GM19035 (cell line): ENCODE results near the gene NT5C.
"Not testable (repeated sequence)": the region's sequence is repeated elsewhere in the genome, so short reads cannot be mapped to it uniquely, and the experiment has no call there.

ENCODE experiments used
- ATAC-seq: cut with Tn5 transposase; IDR thresholded peaks from one replicate; pipeline ENCODE4 v1.9.1; 2021; ENCODE audit not compliant: unreplicated experiment

The NT5C gene

DNA sequence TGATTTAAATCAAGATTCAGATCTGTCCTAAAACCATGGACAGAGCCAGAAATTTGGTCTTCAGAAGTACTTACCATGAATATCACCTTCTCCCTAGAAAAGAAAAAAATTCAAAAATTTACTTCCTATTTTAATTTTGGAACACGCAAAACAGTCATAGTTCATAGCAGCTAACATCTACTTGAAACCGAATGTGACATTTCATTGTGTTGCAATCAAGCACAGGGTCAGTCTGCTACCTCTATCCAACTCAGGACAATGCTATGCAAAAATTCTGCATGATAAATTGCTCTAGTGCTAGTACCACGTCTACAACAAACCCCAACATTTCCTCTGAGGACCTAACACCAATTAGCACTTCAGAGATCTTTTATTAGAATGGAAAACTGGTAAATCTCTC lies 15.1 kb upstream of the NT5C start:
- no peak for ATAC-seq

DNA sequence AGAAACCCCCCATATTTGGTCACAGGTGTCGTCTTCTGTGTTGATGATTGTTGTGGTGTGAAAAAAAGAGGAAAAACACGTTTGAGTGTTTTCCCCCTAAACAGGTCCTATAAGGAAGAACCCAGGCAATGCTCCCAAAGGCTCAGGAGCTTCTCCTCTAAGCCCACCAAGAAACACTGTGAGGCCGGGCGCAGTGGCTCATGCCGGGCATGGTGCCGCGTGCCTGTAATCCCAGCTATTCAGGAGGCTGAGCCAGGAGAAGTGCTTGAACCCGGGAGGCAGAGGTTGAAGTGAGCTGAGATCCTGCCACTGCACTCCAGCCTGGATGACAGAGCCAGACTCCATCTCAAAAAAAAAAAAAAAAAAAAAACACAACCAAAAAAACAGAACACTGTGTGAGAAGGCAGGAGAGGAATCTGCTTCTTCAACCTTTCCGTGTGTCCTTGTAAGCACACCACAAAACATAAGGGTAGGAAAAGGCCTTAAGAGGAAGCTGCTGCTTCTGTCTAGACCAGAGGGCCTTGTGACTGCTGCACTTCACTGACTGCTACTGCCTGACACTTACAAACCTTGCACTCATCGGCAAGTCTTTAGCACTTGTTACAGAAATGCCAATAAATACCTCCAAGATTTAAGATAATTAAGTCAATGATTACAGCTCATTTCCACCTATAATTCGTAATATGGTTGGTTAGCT lies 13.4 kb upstream of the NT5C start:
- no peak for ATAC-seq

DNA sequence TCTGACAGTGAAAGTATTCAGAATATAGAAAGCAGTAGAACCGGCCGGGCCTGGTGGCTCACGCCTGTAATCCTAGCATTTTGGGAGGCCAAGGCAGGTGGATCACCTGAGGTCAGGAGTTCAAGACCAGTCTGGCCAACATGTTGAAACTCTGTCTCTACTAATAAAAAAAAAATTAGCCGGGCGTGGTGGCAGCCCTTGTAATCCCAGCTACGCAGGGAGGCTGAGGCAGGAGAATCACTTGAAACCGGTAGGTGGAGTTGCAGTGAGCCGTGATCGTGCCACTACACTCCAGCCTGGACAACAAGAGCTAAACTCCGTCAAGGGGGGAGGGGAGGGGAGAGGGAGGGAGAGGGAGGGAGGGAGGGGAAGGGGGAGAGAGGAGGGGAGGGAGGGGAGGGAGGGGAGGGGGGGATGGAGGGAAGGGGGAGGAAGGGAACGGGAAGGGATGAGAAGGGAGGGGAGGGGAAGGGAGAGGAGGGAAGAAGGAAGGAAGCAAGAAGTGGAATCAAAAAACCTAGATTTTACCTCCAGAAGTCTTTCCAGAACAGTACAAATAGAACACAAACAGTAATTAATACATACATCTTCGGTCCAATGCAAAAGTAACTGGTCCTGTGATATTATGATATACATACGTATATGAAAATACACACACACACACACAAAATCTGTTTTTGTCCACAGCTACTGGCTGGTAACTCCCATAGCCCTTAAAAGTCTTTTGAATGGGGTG lies 10.9 kb upstream of the NT5C start:
- no peak for ATAC-seq

DNA sequence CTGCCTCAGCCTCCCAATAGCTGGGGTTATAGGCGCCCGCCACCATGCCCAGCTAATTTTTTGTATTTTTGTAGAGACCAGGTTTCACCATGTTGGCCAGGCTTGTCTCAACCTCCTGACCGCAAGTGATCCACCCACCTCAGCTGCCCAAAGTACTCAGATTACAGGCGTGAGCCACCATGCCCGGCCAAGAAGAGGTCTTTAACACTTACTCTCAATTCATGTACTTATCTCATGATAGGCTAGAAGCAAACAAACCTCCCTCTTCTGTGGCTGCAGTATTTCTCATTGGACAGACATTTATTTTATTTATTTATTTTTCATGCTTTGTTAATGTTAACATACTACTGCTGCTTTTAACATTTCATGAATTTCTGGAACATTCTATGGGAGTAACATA lies 7.0 kb upstream of the NT5C start:
- ATAC-seq: no peak

DNA sequence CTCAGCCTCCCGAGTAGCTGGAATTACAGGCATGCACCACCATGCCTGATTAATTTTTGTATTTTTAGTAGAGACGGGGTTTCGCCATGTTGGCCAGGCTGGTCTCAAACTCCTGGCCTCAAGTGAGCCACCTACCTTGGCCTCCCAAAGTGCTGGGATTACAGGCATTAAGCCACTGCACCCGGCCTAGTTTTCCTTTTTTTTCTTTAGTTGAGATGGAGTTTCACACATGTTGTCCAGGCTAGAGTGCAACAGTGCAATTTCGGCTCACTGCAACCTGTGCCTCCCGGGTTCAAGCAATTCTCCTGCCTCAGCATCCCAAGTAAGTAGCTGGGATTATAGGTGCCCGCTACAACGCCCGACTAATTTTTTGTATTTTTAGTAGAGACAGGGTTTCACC lies 6.2 kb upstream of the NT5C start:
- not testable (repeated sequence) for ATAC-seq

DNA sequence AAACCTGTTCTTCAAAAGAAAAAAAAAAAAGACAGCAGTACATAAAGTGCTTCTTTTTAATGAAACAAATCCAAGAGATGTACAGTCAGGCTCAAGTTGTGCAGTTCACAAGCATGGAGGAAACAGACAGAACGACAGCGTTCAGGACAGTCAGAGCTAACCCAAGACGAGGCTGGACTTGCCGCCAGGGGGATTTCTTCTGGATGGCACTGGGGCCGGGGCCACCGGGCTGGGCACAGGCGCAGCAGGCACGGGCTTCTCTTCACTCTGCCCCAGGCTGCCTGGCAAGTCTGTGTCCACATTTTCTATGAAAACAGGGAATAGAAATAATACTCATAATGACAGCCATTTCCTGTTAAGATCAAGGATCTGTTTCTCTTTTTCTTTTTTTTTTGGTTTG lies 4.4 kb upstream of the NT5C start:
- ATAC-seq: no peak

DNA sequence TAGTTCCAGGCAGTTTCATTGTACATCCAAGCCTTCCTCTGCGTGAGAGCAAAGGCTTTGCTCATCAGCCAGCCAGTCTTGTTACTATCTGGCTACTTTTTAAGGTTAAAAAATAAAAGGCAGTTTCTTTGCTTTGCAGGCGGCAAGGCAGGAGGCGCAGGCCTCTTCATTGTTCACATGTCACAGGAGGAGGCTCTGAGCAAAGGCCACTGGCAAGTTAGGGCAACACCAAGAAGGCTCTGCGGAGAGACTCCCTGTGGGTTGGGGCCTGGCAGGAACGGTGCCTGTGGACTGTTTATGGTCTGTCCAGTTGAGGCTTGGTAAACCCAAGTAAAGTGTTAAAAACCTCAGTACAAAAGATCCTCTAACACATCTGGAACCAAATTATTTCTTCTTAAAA lies 3.9 kb upstream of the NT5C start:
- ATAC-seq: no peak

DNA sequence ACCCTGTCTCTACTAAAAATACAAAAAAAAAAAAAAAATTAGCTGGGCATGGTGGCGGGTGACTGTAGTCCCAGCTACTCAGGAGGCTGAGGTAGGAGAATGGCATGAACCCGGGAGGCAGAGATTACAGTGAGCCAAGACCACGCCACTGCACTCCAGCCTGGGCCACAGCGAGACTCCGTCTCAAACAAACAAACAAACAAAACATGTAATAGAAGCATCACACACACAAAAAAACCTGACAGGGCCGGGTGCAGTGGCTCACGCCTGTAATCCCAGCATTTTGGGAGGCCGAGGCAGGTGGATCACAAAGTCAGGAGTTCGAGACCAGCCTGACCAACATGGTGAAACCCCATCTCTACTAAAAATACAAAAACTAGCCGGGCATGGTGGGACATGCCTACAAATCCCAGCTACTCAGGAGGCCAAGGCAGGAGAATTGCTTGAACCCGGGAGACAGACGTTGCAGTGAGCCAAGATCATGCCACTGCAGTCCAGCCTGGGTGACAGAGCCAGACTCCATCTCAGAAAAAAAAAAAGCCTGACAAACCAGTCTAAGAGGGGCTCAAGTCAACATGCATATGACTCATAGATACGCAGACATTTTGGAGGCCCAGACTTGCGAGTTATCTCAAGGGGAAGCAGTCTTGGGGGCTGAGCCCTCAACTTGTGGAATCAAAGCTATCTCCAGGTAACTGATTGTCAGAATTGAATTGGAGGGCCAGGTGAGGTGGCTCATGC lies 2.2 kb upstream of the NT5C start:
- ATAC-seq: not testable (repeated sequence)

DNA sequence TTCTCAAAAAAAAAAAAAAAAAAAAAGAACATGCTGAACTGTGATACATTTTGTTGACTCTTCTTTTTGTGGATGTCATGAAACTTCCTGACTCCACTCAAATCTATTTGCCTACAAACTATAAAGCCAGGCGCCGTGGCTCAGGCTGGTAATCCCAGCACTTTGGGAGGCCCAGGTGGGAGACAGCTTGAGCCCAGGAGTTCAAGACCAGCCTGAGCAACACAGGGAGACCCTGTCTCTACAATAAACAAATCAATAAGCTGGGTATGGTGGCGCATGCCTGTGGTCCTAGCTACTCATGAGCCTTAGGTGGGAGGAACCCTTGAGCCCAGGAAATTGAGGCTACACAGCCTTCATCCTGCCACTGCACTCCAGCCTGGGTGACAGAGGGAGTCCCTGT lies 1.5 kb upstream of the NT5C start:
- ATAC-seq: no peak

DNA sequence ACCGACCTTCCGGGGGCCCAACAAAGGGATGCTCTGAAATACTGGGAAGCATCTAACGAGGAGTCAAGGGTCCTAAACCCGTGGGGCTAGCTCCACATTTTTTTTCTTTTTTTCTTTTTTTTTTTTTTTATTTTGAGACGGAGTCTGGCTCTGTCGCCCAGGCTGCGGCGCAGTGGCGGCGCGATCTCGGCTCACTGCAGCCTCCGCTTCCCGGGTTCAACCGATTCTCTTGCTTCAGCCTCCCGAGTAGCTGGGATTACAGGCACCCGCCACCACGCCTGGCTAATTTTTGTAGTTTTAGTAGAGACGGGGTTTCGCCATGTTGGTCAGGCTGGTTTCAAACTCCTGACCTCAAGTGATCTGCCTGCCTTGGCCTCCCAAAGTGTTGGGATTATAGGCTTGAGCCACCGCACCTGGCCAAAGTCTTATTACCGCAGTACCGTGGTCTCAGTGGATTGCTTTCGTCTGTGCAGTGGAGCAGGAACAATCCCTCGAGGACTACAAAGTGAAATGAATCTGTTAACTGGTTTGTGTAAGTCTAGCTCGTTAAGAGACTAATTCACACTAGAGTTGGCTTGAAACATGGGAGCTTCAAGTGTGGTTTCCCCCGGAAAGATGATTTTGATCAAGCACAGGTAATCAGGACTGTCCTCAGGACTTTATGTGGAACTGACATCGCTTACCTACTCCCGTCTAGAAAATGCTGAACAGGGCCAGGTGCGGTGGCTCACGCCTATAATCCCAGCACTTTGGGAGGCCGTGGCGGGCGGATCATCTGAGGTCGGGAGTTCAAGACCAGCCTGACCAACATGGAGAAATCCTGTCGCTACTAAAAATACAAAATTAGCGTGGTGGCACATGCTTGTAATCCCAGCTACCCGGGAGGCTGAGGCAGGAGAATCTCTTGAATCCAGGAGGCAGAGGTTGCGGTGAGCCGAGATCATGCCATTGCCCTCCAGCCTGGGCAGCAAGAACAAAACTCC lies 767 bp upstream of the NT5C start:
- ATAC-seq: not testable (repeated sequence)

DNA sequence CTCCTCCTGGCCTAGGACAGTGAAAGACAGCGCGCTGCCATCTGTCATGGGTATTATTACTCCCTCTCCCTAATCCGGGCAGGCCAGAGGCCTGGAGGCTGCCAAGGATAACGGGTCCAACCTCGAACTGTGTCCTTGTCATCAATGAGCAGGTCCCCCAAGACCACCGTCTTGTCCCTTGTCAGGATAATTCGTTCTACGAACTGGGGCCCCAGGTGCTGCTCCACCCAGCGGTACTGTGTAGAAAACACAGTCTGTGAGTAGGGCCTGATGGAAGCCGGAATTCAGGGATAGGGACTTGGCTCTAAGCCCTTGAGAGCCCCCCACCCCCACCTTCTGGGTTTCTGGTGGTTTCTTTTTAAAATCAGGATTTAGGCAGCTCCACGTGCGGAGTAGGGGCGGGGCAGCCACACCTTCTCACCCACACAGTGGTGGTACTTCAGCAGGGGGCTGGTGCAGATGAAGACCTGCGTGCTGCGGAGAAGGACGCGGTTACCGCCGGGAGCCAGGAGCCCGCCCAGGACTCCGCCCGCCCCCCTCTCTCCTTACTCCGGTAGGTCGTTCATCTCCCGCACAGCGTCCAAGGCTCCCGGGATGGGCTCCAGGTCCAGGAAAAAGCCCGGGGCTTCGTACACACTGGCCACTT lies 787 bp downstream of the NT5C start:
- ATAC-seq: peak; percentile 19

DNA sequence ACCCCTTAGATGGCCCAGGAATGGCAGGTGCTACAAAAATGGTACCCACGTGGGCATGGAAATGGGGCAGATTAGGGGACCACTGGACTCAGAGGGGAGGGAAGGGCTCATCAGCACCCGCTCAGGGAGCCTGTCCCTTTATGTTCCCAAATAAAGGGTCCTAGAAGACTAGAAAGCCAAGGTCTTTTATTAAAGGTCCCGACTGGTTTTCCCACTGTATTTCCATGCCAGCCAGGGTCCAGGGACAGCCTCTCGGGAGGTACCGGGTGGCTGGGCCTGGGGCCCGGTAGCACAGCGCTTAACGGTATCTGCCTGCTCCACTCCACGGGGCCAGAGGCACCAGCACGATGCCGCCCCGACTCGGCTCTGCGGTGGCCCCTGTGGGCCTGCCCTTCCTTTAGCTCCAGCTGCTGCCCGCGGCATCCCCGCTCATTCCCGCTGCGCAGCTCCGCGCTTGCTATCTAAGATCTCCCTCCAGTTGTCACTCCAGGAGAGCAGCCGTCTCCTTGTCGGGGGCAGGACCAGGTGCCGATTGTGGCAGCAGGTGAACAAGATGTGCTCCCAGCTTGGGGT lies 1.4 kb downstream of the NT5C start:
- no peak for ATAC-seq

DNA sequence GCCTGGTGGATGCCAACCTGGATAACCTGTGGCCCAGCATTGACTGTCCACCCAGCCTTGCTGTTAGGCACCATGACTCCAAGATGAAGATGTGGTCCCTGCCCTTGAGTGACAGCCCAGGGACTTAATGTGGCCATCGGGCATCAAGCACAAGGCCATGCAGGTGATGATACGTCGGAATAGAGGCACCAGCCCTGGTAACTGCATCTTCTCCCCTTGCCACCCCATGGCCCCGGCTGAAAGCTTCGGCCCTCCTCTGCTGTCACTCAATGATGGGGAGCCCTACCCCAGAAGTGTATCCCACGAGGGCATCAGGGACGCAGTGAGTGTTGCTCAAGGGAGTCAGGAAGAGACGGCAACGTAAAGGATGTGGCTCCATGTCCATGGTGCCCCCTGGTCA lies 2.0 kb downstream of the NT5C start:
- no peak for ATAC-seq

DNA sequence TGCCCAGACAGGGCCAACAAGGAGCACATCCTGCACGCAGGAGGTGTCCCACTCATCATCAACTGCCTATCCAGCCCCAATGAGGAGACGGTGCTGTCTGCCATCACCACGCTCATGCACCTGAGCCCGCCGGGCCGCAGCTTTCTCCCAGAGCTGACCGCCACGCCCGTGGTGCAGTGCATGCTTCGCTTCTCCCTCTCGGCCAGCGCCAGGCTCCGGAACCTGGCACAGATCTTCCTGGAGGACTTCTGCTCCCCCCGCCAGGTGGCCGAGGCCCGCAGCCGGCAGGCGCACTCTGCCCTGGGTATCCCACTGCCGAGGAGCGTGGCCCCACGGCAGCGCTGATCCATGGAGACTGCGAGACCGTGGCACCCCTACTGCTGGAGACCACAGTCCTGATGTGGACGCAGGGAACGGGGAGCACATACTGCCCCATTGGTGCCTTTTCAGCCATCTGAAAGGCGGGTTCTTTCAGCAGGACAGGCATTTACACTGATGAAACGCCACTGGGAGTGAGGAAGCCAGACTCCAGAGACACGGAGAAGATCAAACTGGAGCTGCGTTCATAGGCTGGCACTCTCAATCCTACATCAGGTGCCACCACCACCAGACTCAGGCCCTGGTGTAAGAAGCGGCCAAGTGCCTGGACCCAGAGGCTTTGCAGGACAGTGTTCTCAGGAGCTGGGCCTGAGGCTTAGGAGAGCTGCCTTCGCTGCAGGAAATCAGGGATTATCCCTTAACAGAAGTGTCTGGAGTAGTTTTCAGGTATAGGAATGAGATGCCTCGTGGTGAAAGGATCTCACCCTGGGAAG lies 2.6 kb downstream of the NT5C start:
- no peak for ATAC-seq

DNA sequence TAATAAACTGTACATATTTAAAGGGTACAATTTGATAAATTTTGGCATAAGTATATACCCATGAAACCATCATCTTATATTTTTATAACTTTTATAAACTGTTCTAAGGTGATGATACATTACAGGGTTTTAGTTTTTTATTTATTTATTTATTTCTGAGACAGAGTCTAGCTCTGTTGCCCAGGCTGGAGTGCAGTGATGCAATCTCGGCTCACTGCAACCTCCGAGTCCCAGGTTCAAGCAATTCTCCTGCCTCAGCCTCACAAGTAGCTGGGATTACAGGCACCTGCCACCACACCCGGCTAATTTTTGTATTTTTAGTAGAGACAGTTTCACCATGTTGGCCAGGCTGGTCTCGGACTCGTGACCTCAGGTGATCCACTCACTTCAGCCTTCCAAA lies 3.6 kb downstream of the NT5C start:
- ATAC-seq: not testable (repeated sequence)

DNA sequence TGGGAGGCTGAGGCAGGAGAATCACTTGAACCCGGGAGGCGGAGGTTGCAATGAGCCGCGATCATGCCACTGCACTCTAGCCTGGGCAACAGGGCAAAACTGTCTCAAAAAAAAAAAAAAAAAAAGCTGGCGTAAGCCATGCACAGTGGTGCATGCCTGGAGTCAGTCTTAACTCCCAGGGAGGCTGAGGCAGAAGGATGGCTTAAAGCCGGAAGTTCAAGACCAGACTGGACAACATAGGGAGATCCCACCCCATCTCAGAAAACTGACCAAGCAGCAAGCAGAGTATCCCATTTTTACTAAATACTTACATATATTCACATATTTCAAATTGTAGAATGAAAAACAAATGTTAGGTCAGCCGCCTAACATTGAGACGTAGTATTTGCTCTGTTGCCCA lies 4.6 kb downstream of the NT5C start:
- no peak for ATAC-seq

DNA sequence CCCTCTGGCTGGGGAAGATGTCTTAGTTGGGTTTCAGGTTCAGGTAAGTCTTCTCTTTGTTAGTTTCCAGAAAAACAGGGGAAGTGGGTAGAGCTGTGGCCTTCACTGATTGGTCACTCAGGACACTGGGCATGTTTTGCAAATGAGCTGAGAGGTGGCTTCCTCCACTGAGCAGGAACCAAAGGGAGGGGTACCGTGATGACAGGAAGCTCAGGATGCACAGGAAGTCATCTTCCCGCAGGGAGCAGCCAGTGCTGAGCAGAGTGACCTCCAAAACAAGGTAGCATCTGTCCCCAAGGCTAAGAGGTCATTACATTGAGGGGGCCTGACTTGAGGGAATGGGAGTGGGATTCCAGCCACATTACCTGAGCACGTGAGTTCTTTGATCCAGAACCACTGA lies 5.6 kb downstream of the NT5C start:
- no peak for ATAC-seq

DNA sequence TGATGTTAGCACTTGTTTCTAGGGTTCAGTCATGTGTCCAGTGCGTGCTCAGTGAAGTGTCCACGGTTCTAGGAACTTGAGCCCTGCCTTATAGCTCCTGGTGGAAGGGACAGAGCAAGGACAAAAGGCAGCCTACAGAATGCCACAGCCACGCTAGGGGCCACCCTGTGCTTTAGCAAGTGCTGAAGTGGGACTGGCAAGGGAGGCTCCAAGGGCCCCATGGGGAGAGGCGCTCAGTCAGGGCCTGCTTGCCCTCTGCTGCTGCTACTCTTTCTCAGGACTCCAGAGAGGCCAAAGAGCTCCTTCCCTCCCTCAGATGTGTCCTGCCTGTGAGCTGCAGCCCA lies 6.8 kb downstream of the NT5C start:
- ATAC-seq: no peak

DNA sequence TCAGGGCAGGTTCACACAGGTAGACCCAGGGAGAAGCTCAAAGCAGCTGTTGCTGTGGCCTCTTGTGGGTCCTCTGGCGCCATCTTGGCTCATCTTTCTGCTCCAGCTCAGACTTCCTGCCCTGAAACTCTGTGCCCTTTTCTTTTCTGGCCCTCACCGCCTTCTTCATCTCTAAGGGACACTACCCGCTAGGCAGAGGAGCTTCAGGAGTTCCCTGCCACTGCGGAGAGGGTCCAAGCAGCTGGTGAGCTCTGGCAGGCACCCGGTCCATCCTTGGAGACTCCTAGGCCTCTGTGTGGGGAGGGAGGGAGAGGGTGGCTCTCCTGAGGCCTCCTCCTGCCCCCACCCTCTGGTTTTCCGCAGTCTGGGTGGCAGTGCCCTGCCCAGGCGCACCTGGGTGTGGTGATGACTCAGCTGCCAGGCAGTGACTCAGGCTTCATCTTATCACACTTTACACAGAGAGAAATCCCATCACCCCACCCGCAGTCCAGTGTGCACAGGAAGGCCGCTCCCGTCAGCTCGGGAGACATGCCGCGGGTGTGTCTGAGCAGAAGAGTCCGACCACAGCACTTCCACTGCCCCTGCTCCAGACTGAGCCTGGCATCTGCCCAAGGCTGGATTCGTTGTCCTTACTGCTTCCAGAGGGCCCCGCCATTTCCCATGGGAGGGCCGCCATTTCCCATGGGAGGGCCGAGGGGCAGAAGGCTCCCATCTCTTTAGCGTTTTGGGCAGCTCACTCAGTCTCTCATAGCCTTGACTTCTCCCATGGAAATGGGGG lies 7.3 kb downstream of the NT5C start:
- no peak for ATAC-seq
